ENCODE measurements around the gene HOXD10.

The HOXD10 gene

GRCh38 chr2:176165370-176166050 is 48.9 kb downstream of the HOXD10 start:
- DNase-seq, result no peak

DNA sequence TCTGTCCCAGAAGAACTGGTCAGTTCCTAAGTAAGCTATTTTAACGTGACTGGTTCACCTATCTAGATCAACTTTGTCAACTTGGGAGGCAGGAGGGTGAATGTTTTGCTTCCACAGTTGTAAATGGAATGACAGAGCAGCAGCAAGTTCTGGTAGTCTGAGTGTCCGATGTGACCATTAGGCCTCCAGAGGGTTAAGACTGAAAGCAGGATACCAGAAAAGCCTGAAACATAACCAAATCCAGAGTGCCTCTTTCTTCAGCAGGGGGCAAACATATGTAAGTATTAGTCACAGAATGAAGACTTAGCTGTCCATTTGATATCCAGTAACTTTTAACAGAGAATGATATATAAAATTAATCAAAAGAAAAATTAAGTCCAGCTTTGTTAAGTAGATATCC is 49.7 kb downstream of the HOXD10 start:
- no peak for DNase-seq

DNA sequence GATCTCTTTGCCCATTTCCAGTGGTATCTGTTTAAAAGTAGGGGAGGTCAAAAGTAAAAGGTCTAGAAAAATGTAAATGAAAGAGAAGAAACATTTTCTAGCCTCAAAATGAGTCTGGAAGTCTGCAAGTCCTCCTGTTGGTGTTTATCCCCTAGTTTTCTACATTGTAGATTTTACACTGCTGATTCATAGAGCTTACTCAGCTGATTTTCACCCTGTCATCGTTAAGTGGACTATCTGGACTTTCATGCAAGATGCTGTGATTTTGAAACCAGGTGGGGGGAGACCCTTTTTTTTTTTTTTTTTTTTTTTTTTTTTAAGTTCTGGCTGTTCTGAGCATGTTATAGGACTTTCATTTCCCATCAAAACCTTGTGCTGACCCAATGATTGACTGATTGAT is 50.8 kb downstream of the HOXD10 start:
- DNase-seq, result no peak

GRCh38 chr2:176169181-176169580 is 52.6 kb downstream of the HOXD10 start:
- DNase-seq, result no peak

Data from RPMI8226 (cell line).